Esophagus squamous epithelium (tissue), 5 donors: Measurements from ENCODE around the gene FLNA. TPM values are rescaled to one million over a fixed set of nuclear protein-coding genes. Genes with fewer than 3 reads are reported as not detected.
A peak's percentile ranks its signal among the peaks of the same experiment; 100 is the strongest.

Experiments
- DNase-seq: peaks from one replicate; lab custom pipeline; 2025; lab: John Stamatoyannopoulos, UW
- H3K27ac ChIP-seq, 4 donors: fragments of 200-600 bp; sonication (generic); one replicate each; pipeline ENCODE4 v1.5.1; 2016 to 2019; ENCODE audit warnings: mild to moderate bottlenecking in 1 of 4
- H3K27me3 ChIP-seq, 4 donors: fragments of 200-600 bp; sonication (generic); 1 replicate in 3 of 4; 2 replicates in 1 of 4; pipeline versions ENCODE4 v1.5.1 to v1.6.0; 2017 to 2021; ENCODE audit warnings: antibody characterized with exemption in 1 of 4
- H3K36me3 ChIP-seq, 3 donors: fragments of 200-600 bp; sonication (generic); one replicate each; pipeline ENCODE4 v1.5.1; 2016 to 2019
- H3K4me1 ChIP-seq, 3 donors: fragments of 200-600 bp; sonication (generic); one replicate each; pipeline ENCODE4 v1.5.1; 2017 to 2019
- H3K4me3 ChIP-seq, 4 donors: fragments of 200-600 bp; sonication (generic); 1 replicate in 3 of 4; 2 replicates in 1 of 4; pipeline ENCODE4 v1.5.1; 2016 to 2019; ENCODE audit warnings: mild to moderate bottlenecking in 2 of 4, moderate library complexity in 1 of 4
- H3K9me3 ChIP-seq, 3 donors: fragments of 200-600 bp; sonication (generic); one replicate each; pipeline ENCODE4 v1.5.1; 2016 to 2019
- CTCF ChIP-seq, 6 experiments: fragments of 450-650 bp in 4 of 6; fragments of 200-600 bp in 2 of 6; sonication (generic) in 2 of 6; IDR thresholded peaks; one replicate each; pipeline ENCODE4 v1.5.1; 2016 to 2019; ENCODE audit warnings: antibody characterized with exemption in 6 of 6, mild to moderate bottlenecking in 4 of 6, moderate library complexity in 4 of 6
- POLR2A ChIP-seq, 4 donors: fragments of 450-650 bp; IDR thresholded peaks; one replicate each; pipeline ENCODE4 v1.6.1; 2017; ENCODE audit warnings: antibody characterized with exemption in 4 of 4, mild to moderate bottlenecking in 4 of 4, moderate library complexity in 3 of 4
- WGBS, 2 donors: methylation state at CpG; one replicate each; pipeline ENCODE4 v1.1.5; 2018; 5-methylcytosine and 5-hydroxymethylcytosine counted together
- intact Hi-C: fragments of 100-400 bp; cut with DNase I; formaldehyde crosslinking; loops from one replicate; pipeline ENCODE4 v1.15.0; 2022
- total RNA-seq, 4 donors: library from RNA; depleted of rRNA; stranded (reverse); fragments of >200 nt; gene quantifications; one replicate each; pipeline ENCODE4 v1.1.0, GENCODE V29; 2016
- donor health status: DM: yes; HTN: yes; CAD: no.

FLNA gene
- total RNA-seq, 4 donors from 2014 or later: 290 to 1,242 (median 582) TPM

- Histone ChIP-seq H3K4me3 (peak overlapping the region; percentile 40 to 79 (median 54)), H3K27ac (peak overlapping the region; percentile 92 to 99 (median 96)), H3K9me3 (no peaks in the 10 kb centered on the region), H3K36me3 (peaks cover 0 to 17% (median 0%) of the 10 kb centered on the region in 3 donors), H3K4me1 (peaks cover 6 to 46% (median 10%) of the 10 kb centered on the region in 3 donors), H3K27me3 (no peaks in the 10 kb centered on the region)
- TF ChIP-seq POLR2A (IDR thresholded peaks at IDR 0.05) (peak in 3 of 4 donors; percentile 63 to 95 (median 83)), CTCF (IDR thresholded peaks at IDR 0.05) (no peak)
- intact Hi-C loops: no loop called here
- DNase-seq: no peak
- WGBS, 2 donors: 64% methylated on average over 11 of the region's 79 CpGs; no CpG with 5 or more reads in 1 of the 2 donors
These were observed 3.8 kb upstream of the FLNA start for GRCh38 chrX:154378059-154378798.

GRCh38 chrX:154376774-154377173, 2.3 kb upstream of the FLNA start:
- Histone ChIP-seq H3K9me3 (no peaks in the 10 kb centered on the region), H3K27me3 (no peaks in the 10 kb centered on the region), H3K4me3 (no peak overlapping the region), H3K27ac (peak overlapping the region; percentile 80 to 99 (median 94)), H3K36me3 (peaks cover 0 to 15% (median 0%) of the 10 kb centered on the region in 3 donors), H3K4me1 (peaks cover 6 to 60% (median 19%) of the 10 kb centered on the region in 3 donors)
- TF ChIP-seq CTCF (IDR thresholded peaks at IDR 0.05) (no peak), POLR2A (IDR thresholded peaks at IDR 0.05) (no peak)
- no peak for DNase-seq
- WGBS, 2 donors: 73 to 80% methylated on average over 1 to 3 of the region's 3 CpGs
- intact Hi-C loops: no loop called here

- H3K27ac ChIP-seq: peak overlapping the region; percentile 84 to 99 (median 95)
- no peak for DNase-seq
- intact Hi-C loops: no loop called here
- no peaks in the 10 kb centered on the region for H3K36me3 ChIP-seq
- TF ChIP-seq CTCF (IDR thresholded peaks at IDR 0.05): no peak
- no peak for TF ChIP-seq POLR2A (IDR thresholded peaks at IDR 0.05)
- peaks cover under 1 to 64% (median 13%) of the 10 kb centered on the region in 3 donors for H3K4me1 ChIP-seq
- peak overlapping the region; percentile 37 to 76 (median 70) for H3K4me3 ChIP-seq
- no peaks in the 10 kb centered on the region for H3K27me3 ChIP-seq
- 40 to 59% methylated on average over 2 of the region's 10 CpGs for WGBS, 2 donors
- no peaks in the 10 kb centered on the region for H3K9me3 ChIP-seq
These were observed 696 bp upstream of the FLNA start for GRCh38 chrX:154375156-154375504.

GRCh38 chrX:154373340-154374306, 811 bp downstream of the FLNA start:
- TF ChIP-seq POLR2A (IDR thresholded peaks at IDR 0.05) (peak in 3 of 4 donors; percentile 24 to 59 (median 25)), CTCF (IDR thresholded peaks at IDR 0.05) (peak; percentile 44 to 73 (median 58))
- no peak for DNase-seq
- Histone ChIP-seq H3K9me3 (no peaks in the 10 kb centered on the region), H3K27ac (peak overlapping the region; percentile 84 to 99 (median 95)), H3K36me3 (no peaks in the 10 kb centered on the region), H3K4me3 (peak overlapping the region; percentile 37 to 76 (median 70)), H3K27me3 (no peaks in the 10 kb centered on the region), H3K4me1 (peaks cover 0 to 75% (median 18%) of the 10 kb centered on the region in 3 donors)
- intact Hi-C loops: no loop called here
- WGBS, 2 donors: 4 to 56% methylated on average over 6 to 12 of the region's 23 CpGs
